G401.6 (cell line): Measurements from ENCODE around the gene SLBP.
"Not testable (repeated sequence)": the region's sequence is repeated elsewhere in the genome, so short reads cannot be mapped to it uniquely, and the experiment has no call there.

ENCODE experiments used
- FAIRE-seq: peaks from 2 replicates; lab custom pipeline; 2012; peaks lifted over from hg19 to GRCh38; lab: Jason Lieb, UNC

SLBP gene

GRCh38 chr4:1708581-1708980, 3.5 kb downstream of the SLBP start:
- no peak for FAIRE-seq

GRCh38 chr4:1706358-1706757, 5.8 kb downstream of the SLBP start:
- FAIRE-seq = no peak

- FAIRE-seq = no peak
Observed at GRCh38 chr4:1705732-1706131, 6.4 kb downstream of the SLBP start.

GRCh38 chr4:1703867-1704266, 8.3 kb downstream of the SLBP start:
- no peak for FAIRE-seq

GRCh38 chr4:1701671-1702070, 10.4 kb downstream of the SLBP start:
- FAIRE-seq = not testable (repeated sequence)

GRCh38 chr4:1695913-1696312, 16.2 kb downstream of the SLBP start:
- no peak for FAIRE-seq

- peak; percentile 70 for FAIRE-seq
Observed at GRCh38 chr4:1693131-1693896, 18.8 kb downstream of the SLBP start.

- FAIRE-seq = no peak
Observed at GRCh38 chr4:1691737-1692373, 20.3 kb downstream of the SLBP start.

- FAIRE-seq = no peak
Observed at GRCh38 chr4:1690698-1691097, 21.4 kb downstream of the SLBP start.

GRCh38 chr4:1686440-1687036, 25.6 kb downstream of the SLBP start:
- no peak for FAIRE-seq

- no peak for FAIRE-seq
Observed at GRCh38 chr4:1685235-1686150, 26.6 kb downstream of the SLBP start.

GRCh38 chr4:1684506-1685234, 27.4 kb downstream of the SLBP start:
- FAIRE-seq = no peak

- FAIRE-seq = no peak
Observed at GRCh38 chr4:1683736-1684505, 28.2 kb downstream of the SLBP start, which contains the start of gene FAM53A. Gene FAM53A (minus strand): TSS chr4:1684313. CDS start chr4:1668741, 15,572 bp downstream.

GRCh38 chr4:1683261-1683735, 28.8 kb downstream of the SLBP start:
- no peak for FAIRE-seq

GRCh38 chr4:1682860-1683259, 29.3 kb downstream of the SLBP start:
- no peak for FAIRE-seq

GRCh38 chr4:1678244-1678643, 33.9 kb downstream of the SLBP start:
- FAIRE-seq = no peak

GRCh38 chr4:1676605-1677525, 35.3 kb downstream of the SLBP start:
- no peak for FAIRE-seq

GRCh38 chr4:1675802-1676137, 36.3 kb downstream of the SLBP start:
- FAIRE-seq = no peak

- no peak for FAIRE-seq
Observed at GRCh38 chr4:1675136-1675801, 36.9 kb downstream of the SLBP start.
